ACHN (cell line): ENCODE measurements around the gene GALNT12.

Source experiments
- DNase-seq: peaks from one replicate; pipeline ENCODE4 v3.0.0-alpha.2; 2015
- in situ Hi-C: cut with HindIII; loops from 2 replicates; pipeline ENCODE4 v1.10.0; 2017; ENCODE audit warnings: low sequenced_read_pairs, low pct_ligation_motif_present, low pct_unique_long_range_greater_than_20kb

Gene GALNT12

GRCh38 chr9:98807070-98807813, at the start of gene GALNT12:
Gene GALNT12 (plus strand): TSS chr9:98807670. CDS start chr9:98807699, 29 bp downstream.
- peak; percentile 55 for DNase-seq
- in situ Hi-C loops = no loop called here

GRCh38 chr9:98760231-98760630, 47.2 kb upstream of the GALNT12 start:
- in situ Hi-C loops = no loop called here
- DNase-seq = no peak

- in situ Hi-C loops = no loop called here
- DNase-seq = no peak
These were observed 43.3 kb upstream of the GALNT12 start for GRCh38 chr9:98763986-98764745.

- no peak for DNase-seq
- in situ Hi-C loops = no loop called here
These were observed 42.2 kb upstream of the GALNT12 start for GRCh38 chr9:98765256-98765655.

- DNase-seq = no peak
- in situ Hi-C loops = no loop called here
These were observed 40.9 kb upstream of the GALNT12 start for GRCh38 chr9:98766586-98766985.

GRCh38 chr9:98767196-98767595, 40.3 kb upstream of the GALNT12 start:
- in situ Hi-C loops = no loop called here
- no peak for DNase-seq

GRCh38 chr9:98767915-98768314, 39.6 kb upstream of the GALNT12 start:
- DNase-seq = no peak
- in situ Hi-C loops = no loop called here

- in situ Hi-C loops = no loop called here
- no peak for DNase-seq
These were observed 39.1 kb upstream of the GALNT12 start for GRCh38 chr9:98768344-98768743.

GRCh38 chr9:98770717-98771116, 36.8 kb upstream of the GALNT12 start:
- no peak for DNase-seq
- in situ Hi-C loops = no loop called here

- in situ Hi-C loops = no loop called here
These were observed 36.1 kb upstream of the GALNT12 start for GRCh38 chr9:98771209-98771874.

GRCh38 chr9:98772364-98773155, 34.9 kb upstream of the GALNT12 start:
- in situ Hi-C loops = no loop called here

More at GRCh38 chr9:98771209-98771874, 36.1 kb upstream of the GALNT12 start:
- no peak for DNase-seq

GRCh38 chr9:98773721-98774120, 33.7 kb upstream of the GALNT12 start:
- in situ Hi-C loops = no loop called here
- DNase-seq = no peak

More at GRCh38 chr9:98772364-98773155, 34.9 kb upstream of the GALNT12 start:
- no peak for DNase-seq

GRCh38 chr9:98774746-98775145, 32.7 kb upstream of the GALNT12 start:
- DNase-seq = peak; percentile 33
- in situ Hi-C loops = no loop called here

GRCh38 chr9:98775831-98776441, 31.5 kb upstream of the GALNT12 start:
- in situ Hi-C loops = no loop called here
- DNase-seq = peak; percentile 76

GRCh38 chr9:98777618-98778017, 29.9 kb upstream of the GALNT12 start:
- DNase-seq = no peak
- in situ Hi-C loops = no loop called here

GRCh38 chr9:98778251-98778650, 29.2 kb upstream of the GALNT12 start:
- in situ Hi-C loops = no loop called here
- DNase-seq = no peak

- in situ Hi-C loops = no loop called here
- DNase-seq = peak; percentile 72
These were observed 28.5 kb upstream of the GALNT12 start for GRCh38 chr9:98778711-98779530.
